SU-DHL-6 (cell line): ENCODE measurements around the gene MAST4.

Experiments
- EZH2phosphoT487 ChIP-seq: fragments of 200-600 bp; sonication (generic), shearing (Covaris generic); conservative IDR thresholded peaks from 2 replicates; pipeline ENCODE4 v1.6.1; 2018; ENCODE audit warnings: mild to moderate bottlenecking, antibody characterized with exemption, low read length, moderate library complexity, mixed read lengths
- TF ChIP-seq, protein P1 (sequence below): fragments of 200-600 bp; sonication (generic); IDR thresholded peaks from one replicate; pipeline ENCODE4 v1.5.1; 2017; ENCODE audit warnings: antibody characterized with exemption, mild to moderate bottlenecking, low read length, moderate library complexity; ENCODE audit not compliant: insufficient read depth, poor library complexity, severe bottlenecking

DNA sequence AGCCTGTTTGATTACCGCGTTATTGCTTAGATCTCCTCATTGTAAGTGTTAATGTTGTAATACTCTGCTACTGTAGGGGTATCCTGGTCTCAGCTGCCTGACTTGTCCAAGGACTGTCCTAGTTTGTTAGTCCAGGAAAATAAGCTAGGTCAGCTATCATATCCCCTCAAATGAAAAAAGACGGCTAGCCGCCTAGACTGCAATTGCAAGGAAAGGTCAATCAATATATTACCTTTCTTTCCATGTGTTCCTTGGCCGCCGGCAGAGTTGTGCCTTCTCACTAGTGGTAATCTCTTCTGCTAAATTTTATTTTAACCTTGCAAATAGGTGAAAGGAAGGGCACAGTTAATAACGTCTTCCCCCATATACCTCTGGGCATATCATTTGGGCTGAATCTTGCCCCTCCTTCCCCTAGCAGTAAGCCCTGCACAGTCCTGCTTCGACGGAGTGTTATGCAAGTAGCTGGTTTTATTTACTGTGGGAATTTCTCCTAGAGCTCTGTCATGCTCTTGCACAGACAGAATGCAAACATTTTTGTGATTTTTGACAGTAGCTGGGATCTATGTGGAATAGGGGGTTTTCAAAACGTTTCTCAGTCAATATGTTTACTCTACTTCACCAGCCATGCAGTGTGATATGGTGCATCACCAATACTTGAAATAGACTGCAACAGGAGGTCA is 288.5 kb downstream of the MAST4 start:
- TF ChIP-seq, protein P1, sequence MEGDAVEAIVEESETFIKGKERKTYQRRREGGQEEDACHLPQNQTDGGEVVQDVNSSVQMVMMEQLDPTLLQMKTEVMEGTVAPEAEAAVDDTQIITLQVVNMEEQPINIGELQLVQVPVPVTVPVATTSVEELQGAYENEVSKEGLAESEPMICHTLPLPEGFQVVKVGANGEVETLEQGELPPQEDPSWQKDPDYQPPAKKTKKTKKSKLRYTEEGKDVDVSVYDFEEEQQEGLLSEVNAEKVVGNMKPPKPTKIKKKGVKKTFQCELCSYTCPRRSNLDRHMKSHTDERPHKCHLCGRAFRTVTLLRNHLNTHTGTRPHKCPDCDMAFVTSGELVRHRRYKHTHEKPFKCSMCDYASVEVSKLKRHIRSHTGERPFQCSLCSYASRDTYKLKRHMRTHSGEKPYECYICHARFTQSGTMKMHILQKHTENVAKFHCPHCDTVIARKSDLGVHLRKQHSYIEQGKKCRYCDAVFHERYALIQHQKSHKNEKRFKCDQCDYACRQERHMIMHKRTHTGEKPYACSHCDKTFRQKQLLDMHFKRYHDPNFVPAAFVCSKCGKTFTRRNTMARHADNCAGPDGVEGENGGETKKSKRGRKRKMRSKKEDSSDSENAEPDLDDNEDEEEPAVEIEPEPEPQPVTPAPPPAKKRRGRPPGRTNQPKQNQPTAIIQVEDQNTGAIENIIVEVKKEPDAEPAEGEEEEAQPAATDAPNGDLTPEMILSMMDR: no peak
- TF ChIP-seq EZH2phosphoT487: no peak
